Femur (tissue), 1 donor: ENCODE measurements around the gene AUP1.

Source experiments
- DNase-seq: peaks from one replicate; pipeline ENCODE4 v3.0.0-alpha.2; 2017

AUP1 gene

GRCh38 chr2:74556159-74556558 is 26.7 kb upstream of the AUP1 start:
- DNase-seq: no peak

GRCh38 chr2:74555610-74556103 is 26.2 kb upstream of the AUP1 start:
- DNase-seq: no peak

- peak; percentile 55 for DNase-seq
Measured at GRCh38 chr2:74554820-74555531, 25.5 kb upstream of the AUP1 start.

- DNase-seq: peak; percentile 94
Measured at GRCh38 chr2:74553892-74554819, 24.6 kb upstream of the AUP1 start, which contains the start of the genes DOK1 and LOXL3. Gene DOK1 (plus strand): TSS chr2:74554720. CDS start chr2:74554755, 35 bp downstream. Gene LOXL3 (minus strand): TSS chr2:74553942. CDS start chr2:74552634, 1,308 bp downstream.

- peak; percentile 57 for DNase-seq
Measured at GRCh38 chr2:74552914-74553811, 23.7 kb upstream of the AUP1 start.

- no peak for DNase-seq
Measured at GRCh38 chr2:74551942-74552913, 22.7 kb upstream of the AUP1 start.

- no peak for DNase-seq
Measured at GRCh38 chr2:74551530-74551929, 22.0 kb upstream of the AUP1 start.

- DNase-seq: no peak
Measured at GRCh38 chr2:74550231-74550630, 20.7 kb upstream of the AUP1 start.

- DNase-seq: peak; percentile 79
Measured at GRCh38 chr2:74548900-74549826, 19.7 kb upstream of the AUP1 start.

- DNase-seq: no peak
Measured at GRCh38 chr2:74548285-74548899, 18.9 kb upstream of the AUP1 start.

GRCh38 chr2:74546004-74546403 is 16.5 kb upstream of the AUP1 start:
- DNase-seq: no peak

GRCh38 chr2:74544634-74545033 is 15.1 kb upstream of the AUP1 start:
- no peak for DNase-seq

- DNase-seq: no peak
Measured at GRCh38 chr2:74542978-74543377, 13.5 kb upstream of the AUP1 start.

GRCh38 chr2:74540291-74540690 is 10.8 kb upstream of the AUP1 start:
- DNase-seq: no peak

- no peak for DNase-seq
Measured at GRCh38 chr2:74538881-74539339, 9.4 kb upstream of the AUP1 start.

- DNase-seq: no peak
Measured at GRCh38 chr2:74537140-74537539, 7.6 kb upstream of the AUP1 start.

- DNase-seq: no peak
Measured at GRCh38 chr2:74536166-74536950, 6.9 kb upstream of the AUP1 start.

- no peak for DNase-seq
Measured at GRCh38 chr2:74535440-74535965, 6.0 kb upstream of the AUP1 start.
